Left renal cortex interstitium (tissue), 4 donors: Measurements from ENCODE around the gene C12orf43. TPM values are rescaled to one million over a fixed set of nuclear protein-coding genes. Genes with fewer than 3 reads are reported as not detected.

Experiments
- DNase-seq, 4 donors: peaks; one replicate each; pipeline ENCODE4 v3.0.0-alpha.2; 2013; ENCODE audit warnings: low read depth in 4 of 4, low spot score in 2 of 4, missing footprints in 1 of 4
- polyA plus RNA-seq, 4 donors: library from polyadenylated mRNA; unstranded; fragments of 120-200 nt; gene quantifications; one replicate each; pipeline ENCODE4 v1.2.1, GENCODE V29; 2013; ENCODE audit not compliant: insufficient read length in 4 of 4

Gene C12orf43
- polyA plus RNA-seq, 4 donors = 15.7 to 21.8 (median 19.5) TPM

- DNase-seq = no peak
Observed at GRCh38 chr12:121033625-121034349, 17.5 kb upstream of the C12orf43 start.

GRCh38 chr12:121030576-121031212 is 14.4 kb upstream of the C12orf43 start:
- DNase-seq = no peak

- no peak for DNase-seq
Observed at GRCh38 chr12:121026274-121027045, 10.2 kb upstream of the C12orf43 start.

- DNase-seq = no peak
Observed at GRCh38 chr12:121025442-121026226, 9.3 kb upstream of the C12orf43 start.

- DNase-seq = no peak
Observed at GRCh38 chr12:121023799-121024198, 7.5 kb upstream of the C12orf43 start.

- DNase-seq = no peak
Observed at GRCh38 chr12:121022713-121023112, 6.4 kb upstream of the C12orf43 start.

- no peak for DNase-seq
Observed at GRCh38 chr12:121021754-121022153, 5.5 kb upstream of the C12orf43 start.

GRCh38 chr12:121018860-121019617 is 2.8 kb upstream of the C12orf43 start:
- no peak for DNase-seq

GRCh38 chr12:121017966-121018491 is 1.7 kb upstream of the C12orf43 start:
- DNase-seq = no peak

GRCh38 chr12:121013715-121014114 is 2.6 kb downstream of the C12orf43 start:
- DNase-seq = no peak

- no peak for DNase-seq
Observed at GRCh38 chr12:121011820-121012219, 4.5 kb downstream of the C12orf43 start.

- DNase-seq = no peak
Observed at GRCh38 chr12:121010860-121011259, 5.4 kb downstream of the C12orf43 start.

GRCh38 chr12:121009741-121010140 is 6.5 kb downstream of the C12orf43 start:
- DNase-seq = peak in 1 of 4 donors; percentile 46

GRCh38 chr12:121008347-121009098 is 7.8 kb downstream of the C12orf43 start:
- no peak for DNase-seq

GRCh38 chr12:121005346-121005815 is 10.9 kb downstream of the C12orf43 start:
- DNase-seq = no peak

GRCh38 chr12:121004253-121004815 is 12.0 kb downstream of the C12orf43 start:
- no peak for DNase-seq

GRCh38 chr12:121003650-121004049 is 12.6 kb downstream of the C12orf43 start:
- no peak for DNase-seq

GRCh38 chr12:121001841-121002483 is 14.3 kb downstream of the C12orf43 start:
- DNase-seq = no peak
